HG03460 (cell line): ENCODE results near the gene GRM7.

Experiments used
- ATAC-seq: cut with Tn5 transposase; IDR thresholded peaks from one replicate; pipeline ENCODE4 v1.9.1; 2021; ENCODE audit not compliant: unreplicated experiment

The GRM7 gene

GRCh38 chr3:7292362-7292761, 431.4 kb downstream of the GRM7 start:
- ATAC-seq: no peak

GRCh38 chr3:7293286-7293685, 432.4 kb downstream of the GRM7 start:
- ATAC-seq: no peak

- no peak for ATAC-seq
These were observed 444.6 kb downstream of the GRM7 start for GRCh38 chr3:7305561-7305960.

- no peak for ATAC-seq
These were observed 446.0 kb downstream of the GRM7 start for GRCh38 chr3:7306901-7307300.

GRCh38 chr3:7307410-7307809, 446.5 kb downstream of the GRM7 start:
- no peak for ATAC-seq

GRCh38 chr3:7309641-7310102, 448.8 kb downstream of the GRM7 start:
- no peak for ATAC-seq

GRCh38 chr3:7315037-7315436, 454.1 kb downstream of the GRM7 start:
- no peak for ATAC-seq

- ATAC-seq: no peak
These were observed 462.2 kb downstream of the GRM7 start for GRCh38 chr3:7322957-7323669.

GRCh38 chr3:7328339-7328738, 467.4 kb downstream of the GRM7 start:
- ATAC-seq: no peak

GRCh38 chr3:7332696-7333095, 471.8 kb downstream of the GRM7 start:
- ATAC-seq: no peak

- no peak for ATAC-seq
These were observed 472.2 kb downstream of the GRM7 start for GRCh38 chr3:7333125-7333524.

GRCh38 chr3:7340795-7341194, 479.9 kb downstream of the GRM7 start:
- no peak for ATAC-seq

GRCh38 chr3:7346364-7346763, 485.4 kb downstream of the GRM7 start:
- no peak for ATAC-seq

- no peak for ATAC-seq
These were observed 496.2 kb downstream of the GRM7 start for GRCh38 chr3:7357101-7357500.

GRCh38 chr3:7367968-7368367, 507.1 kb downstream of the GRM7 start:
- ATAC-seq: no peak

- no peak for ATAC-seq
These were observed 507.7 kb downstream of the GRM7 start for GRCh38 chr3:7368597-7368996.

- ATAC-seq: no peak
These were observed 511.0 kb downstream of the GRM7 start for GRCh38 chr3:7371693-7372572.

- ATAC-seq: no peak
These were observed 516.2 kb downstream of the GRM7 start for GRCh38 chr3:7377103-7377502.

- ATAC-seq: no peak
These were observed 520.8 kb downstream of the GRM7 start for GRCh38 chr3:7381741-7382140.

GRCh38 chr3:7382293-7383010, 521.5 kb downstream of the GRM7 start:
- no peak for ATAC-seq

- no peak for ATAC-seq
These were observed 524.7 kb downstream of the GRM7 start for GRCh38 chr3:7385635-7386034.

GRCh38 chr3:7388026-7388425, 527.1 kb downstream of the GRM7 start:
- no peak for ATAC-seq
